DMS 273 (cell line): ENCODE results near the gene PIK3R3.

Experiments used
- DNase-seq: peaks from one replicate; lab custom pipeline; 2025; ENCODE audit not compliant: unreplicated experiment; lab: John Stamatoyannopoulos, UW

Gene PIK3R3

DNA sequence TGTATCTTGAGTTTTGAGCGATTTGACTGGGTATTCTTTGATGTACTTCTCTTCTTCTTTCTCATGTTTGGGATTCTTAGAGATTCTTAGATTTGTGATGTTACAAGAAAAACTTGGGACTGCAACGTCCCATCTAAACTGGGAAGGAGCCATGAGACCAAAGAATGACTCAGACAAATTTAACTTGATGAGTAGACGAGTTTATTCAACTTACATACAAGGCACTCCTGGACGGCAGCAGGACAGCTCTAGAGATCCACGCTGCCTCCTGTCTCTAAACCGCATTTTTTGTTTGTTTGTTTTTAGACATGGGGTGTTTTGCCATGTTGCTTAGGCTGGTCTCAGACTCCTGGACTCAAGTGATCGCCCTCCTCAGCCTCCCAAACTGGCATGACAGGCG lies 137.1 kb downstream of the PIK3R3 start:
- DNase-seq, result no peak

DNA sequence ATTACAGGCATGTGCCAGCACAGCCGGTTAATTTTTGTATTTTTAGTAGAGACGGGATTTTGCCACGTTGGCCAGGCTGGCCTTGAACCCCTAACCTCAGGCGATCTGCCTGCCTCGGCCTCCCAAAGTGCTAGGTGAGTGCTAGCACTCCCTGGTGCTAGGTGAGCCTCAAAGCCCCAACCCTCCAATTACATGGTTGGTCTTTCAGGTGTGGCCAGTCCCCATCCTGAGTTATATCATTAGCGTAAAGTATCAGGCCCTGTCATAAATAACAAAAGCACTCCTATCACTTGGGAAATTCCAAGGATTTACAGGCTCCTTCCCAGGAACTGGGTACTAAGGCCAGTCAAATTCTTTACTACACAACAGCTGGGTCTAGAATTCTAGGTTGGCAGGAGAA lies 138.0 kb downstream of the PIK3R3 start:
- no peak for DNase-seq
